Pancreas (tissue), 10 donors: ENCODE results near the gene MB. TPM values are rescaled to one million over a fixed set of nuclear protein-coding genes. Genes with fewer than 3 reads are reported as not detected.

ENCODE experiments used
- ATAC-seq, 4 donors: fragments of 200-7000 bp; cut with Tn5 transposase; one replicate each; pipeline versions ENCODE4 v1.8.0 to v1.9.1; 2020; ENCODE audit warnings: mild to moderate bottlenecking in 4 of 4, moderate library complexity in 4 of 4
- DNase-seq, 6 donors: peaks; one replicate each; pipeline ENCODE4 v3.0.0-alpha.2; 2020
- FAIRE-seq: peaks from 2 replicates; lab custom pipeline; 2012; peaks lifted over from hg19 to GRCh38; lab: Jason Lieb, UNC
- H3K27ac ChIP-seq, 4 donors: fragments of 200-600 bp; sonication (generic); 1 replicate in 3 of 4; 2 replicates in 1 of 4; pipeline versions ENCODE4 v1.5.0 to v1.8.0; 2020
- H3K27me3 ChIP-seq, 4 donors: fragments of 200-600 bp; one replicate each; pipeline ENCODE4 v1.8.0; 2021
- H3K36me3 ChIP-seq, 3 donors: fragments of 200-600 bp; sonication (generic) in 1 of 3; one replicate each; pipeline versions ENCODE4 v1.5.0 to v1.8.0; 2020 to 2021
- H3K4me1 ChIP-seq, 3 donors: fragments of 200-600 bp; one replicate each; pipeline ENCODE4 v1.8.0; 2021
- H3K4me3 ChIP-seq, 4 donors: fragments of 200-600 bp; sonication (generic) in 2 of 4; one replicate each; pipeline versions ENCODE4 v1.5.0 to v1.8.0; 2020 to 2021
- H3K9me3 ChIP-seq, 4 donors: fragments of 200-600 bp; one replicate each; pipeline ENCODE4 v1.8.0; 2021
- WGBS, 2 donors: extraction: QIAGEN DNeasy Blood & Tissue Kit; methylation state at CpG; one replicate each; pipeline ENCODE4 v1.1.7; 2013; 5-methylcytosine and 5-hydroxymethylcytosine counted together
- intact Hi-C, 3 donors: fragments of 100-400 bp; cut with DNase I; formaldehyde crosslinking; loops; one replicate each; pipeline versions ENCODE4 v1.11.1 to v1.14.2; 2022
- polyA plus RNA-seq, 2 donors: library from polyadenylated mRNA; stranded (reverse); fragments of 200-250 nt; gene quantifications; one replicate each; pipeline ENCODE4 v1.2.3, GENCODE V29; 2013
- total RNA-seq, 6 donors: library from RNA; stranded (reverse); fragmentation: NEBNext Ultra II Directional in 4 of 6; extraction: Animal tissue kit (Norgen Biotek cat#: 25700) in 4 of 6; gene quantifications; one replicate each; pipeline versions ENCODE4 v1.2.1 to v1.2.4, GENCODE V29; 2021 to 2023
- TF ChIP-seq, protein P1 (sequence below), 4 donors: fragments of 200-600 bp; sonication (generic) in 3 of 4; IDR thresholded peaks; one replicate each; pipeline versions ENCODE4 v1.5.0 to v1.8.0; 2021; ENCODE audit warnings: antibody characterized with exemption in 4 of 4
- donor health status: healthy with polysubstance abuse.
- donor health status: DM: no; HTN: no; CAD: no; lungs with moderate emphysema.
- donor health status: DM: no; HTN: no; CAD: no.
- donor health status: control.
- donor health status: control.
- donor health status: Bipolar disorder and iron deficiency.
- donor health status: DM: yes; HTN: yes; CAD: no.
- donor health status: DM: no; HTN: no; CAD: no.
- donor health status: DM: no; HTN: no; CAD: no.
- donor health status: DM: yes; HTN: yes; CAD: no.

Gene MB
- total and polyA plus RNA-seq, 8 donors: 0.46 to 6.6 (median 1.2) TPM; not detected in 2

GRCh38 chr22:35661464-35661863 lies 44.3 kb upstream of the MB start:
- WGBS, 2 donors: 63 to 66% methylated on average over 2 of the region's 2 CpGs
- H3K27ac ChIP-seq: no peak overlapping the region
- H3K9me3 ChIP-seq: peaks cover 0 to 2% (median 0%) of the 10 kb centered on the region in 4 donors
- TF ChIP-seq, protein P1, sequence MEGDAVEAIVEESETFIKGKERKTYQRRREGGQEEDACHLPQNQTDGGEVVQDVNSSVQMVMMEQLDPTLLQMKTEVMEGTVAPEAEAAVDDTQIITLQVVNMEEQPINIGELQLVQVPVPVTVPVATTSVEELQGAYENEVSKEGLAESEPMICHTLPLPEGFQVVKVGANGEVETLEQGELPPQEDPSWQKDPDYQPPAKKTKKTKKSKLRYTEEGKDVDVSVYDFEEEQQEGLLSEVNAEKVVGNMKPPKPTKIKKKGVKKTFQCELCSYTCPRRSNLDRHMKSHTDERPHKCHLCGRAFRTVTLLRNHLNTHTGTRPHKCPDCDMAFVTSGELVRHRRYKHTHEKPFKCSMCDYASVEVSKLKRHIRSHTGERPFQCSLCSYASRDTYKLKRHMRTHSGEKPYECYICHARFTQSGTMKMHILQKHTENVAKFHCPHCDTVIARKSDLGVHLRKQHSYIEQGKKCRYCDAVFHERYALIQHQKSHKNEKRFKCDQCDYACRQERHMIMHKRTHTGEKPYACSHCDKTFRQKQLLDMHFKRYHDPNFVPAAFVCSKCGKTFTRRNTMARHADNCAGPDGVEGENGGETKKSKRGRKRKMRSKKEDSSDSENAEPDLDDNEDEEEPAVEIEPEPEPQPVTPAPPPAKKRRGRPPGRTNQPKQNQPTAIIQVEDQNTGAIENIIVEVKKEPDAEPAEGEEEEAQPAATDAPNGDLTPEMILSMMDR (IDR thresholded peaks at IDR 0.05): no peak
- H3K36me3 ChIP-seq: no peaks in the 10 kb centered on the region
- no peaks in the 10 kb centered on the region for H3K27me3 ChIP-seq
- FAIRE-seq: no peak
- no peak for DNase-seq
- no peaks in the 10 kb centered on the region for H3K4me1 ChIP-seq
- intact Hi-C loops: no loop called here
- no peak overlapping the region for H3K4me3 ChIP-seq
- ATAC-seq: peak in 3 of 4 donors; percentile 17 to 50 (median 34)

DNA sequence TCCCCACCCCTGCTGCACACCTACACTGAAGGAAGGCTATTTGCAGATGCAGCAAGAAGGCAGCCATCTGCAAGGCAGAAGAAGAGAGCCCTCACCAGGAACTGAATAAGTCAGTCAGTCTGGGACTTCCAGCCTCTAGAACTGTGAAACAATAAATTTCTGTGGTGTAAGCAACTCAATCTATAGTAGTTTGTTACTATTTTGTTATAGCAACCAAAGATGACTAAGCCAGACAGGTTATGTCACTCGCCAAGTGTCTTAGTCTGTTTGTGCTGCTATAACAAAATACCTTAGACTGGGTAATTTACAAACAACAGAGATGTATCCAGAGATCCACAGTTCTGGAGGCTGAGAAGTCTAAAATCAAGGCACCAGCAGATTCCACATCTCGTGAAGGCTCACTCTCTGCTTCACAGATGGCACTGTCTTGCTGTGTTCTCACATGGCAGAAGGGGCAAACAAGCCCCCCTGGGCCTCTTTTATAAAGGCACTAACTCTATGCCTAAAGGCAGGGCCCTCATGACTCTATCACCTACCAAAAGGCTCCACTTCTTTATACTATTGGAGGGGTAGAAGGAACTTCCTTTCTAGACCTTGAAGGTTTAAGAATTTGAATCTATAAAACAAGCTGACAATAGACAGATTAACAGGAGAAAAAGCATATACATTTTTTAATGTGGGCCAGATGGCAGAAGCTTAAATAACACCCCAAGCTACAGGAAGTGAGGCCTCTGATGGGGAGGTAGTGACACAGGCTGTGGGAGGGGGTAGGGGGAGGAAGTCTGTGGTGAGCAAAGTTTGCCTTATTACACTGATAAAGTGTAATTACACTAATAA lies 43.4 kb upstream of the MB start:
- Histone ChIP-seq H3K27ac (no peak overlapping the region), H3K4me1 (no peaks in the 10 kb centered on the region), H3K4me3 (no peak overlapping the region), H3K36me3 (no peaks in the 10 kb centered on the region), H3K27me3 (no peaks in the 10 kb centered on the region), H3K9me3 (no peaks in the 10 kb centered on the region)
- FAIRE-seq (no peak), ATAC-seq (peak in 2 of 4 donors; percentile 50 to 51), DNase-seq (no peak)
- 91 to 100% methylated on average over 2 of the region's 2 CpGs for WGBS, 2 donors
- TF ChIP-seq, protein P1 (IDR thresholded peaks at IDR 0.05): no peak
- intact Hi-C loops: no loop called here

GRCh38 chr22:35657571-35658312 lies 40.6 kb upstream of the MB start:
- ATAC-seq: no peak
- 66 to 82% methylated on average over 5 of the region's 5 CpGs for WGBS, 2 donors

DNA sequence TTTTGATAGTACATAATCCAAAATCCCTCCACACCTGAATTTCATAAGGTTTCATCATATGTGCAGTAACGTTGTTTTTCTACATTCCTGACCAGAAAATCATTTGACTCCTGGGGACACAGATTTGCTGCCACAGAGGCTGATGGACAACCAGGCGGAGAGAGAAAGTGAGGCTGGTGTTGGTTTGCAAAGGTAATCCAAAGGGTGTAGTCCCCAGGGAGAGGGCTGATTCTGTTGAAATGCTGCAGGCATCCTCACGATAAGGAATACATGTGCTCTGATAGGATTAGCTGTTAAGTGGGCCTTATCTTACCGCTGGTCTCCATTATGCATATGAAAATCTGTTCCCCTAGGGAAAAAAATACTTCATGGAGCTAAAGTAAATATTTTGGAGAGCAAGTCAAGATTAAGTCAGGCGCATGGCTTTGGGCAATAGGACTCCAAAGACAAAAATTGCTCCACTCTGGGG lies 39.2 kb upstream of the MB start:
- H3K36me3 ChIP-seq: no peaks in the 10 kb centered on the region

More at GRCh38 chr22:35657571-35658312, 40.6 kb upstream of the MB start:
- intact Hi-C loops: loop anchor here in 1 of 3 donors (10.0 kb wide), 1 partner anchor 57 kb away; the partner anchor contains the start of gene APOL5
- Histone ChIP-seq H3K4me3 (no peak overlapping the region), H3K4me1 (no peaks in the 10 kb centered on the region), H3K27ac (no peak overlapping the region), H3K36me3 (no peaks in the 10 kb centered on the region), H3K27me3 (no peaks in the 10 kb centered on the region), H3K9me3 (no peaks in the 10 kb centered on the region)
- FAIRE-seq (no peak), DNase-seq (no peak)
- TF ChIP-seq, protein P1 (IDR thresholded peaks at IDR 0.05): no peak

More for the DNA sequence above, 39.2 kb upstream of the MB start:
- no peak overlapping the region for H3K27ac ChIP-seq
- intact Hi-C loops: loop anchor here in 1 of 3 donors (10.0 kb wide), 1 partner anchor 58 kb away; the partner anchor contains the start of gene APOL5
- TF ChIP-seq, protein P1 (IDR thresholded peaks at IDR 0.05): no peak
- H3K27me3 ChIP-seq: no peaks in the 10 kb centered on the region
- no peak overlapping the region for H3K4me3 ChIP-seq
- H3K4me1 ChIP-seq: no peaks in the 10 kb centered on the region
- WGBS, 2 donors: 78 to 80% methylated on average over 5 of the region's 5 CpGs
- H3K9me3 ChIP-seq: no peaks in the 10 kb centered on the region
- no peak for DNase-seq
- FAIRE-seq: no peak
- ATAC-seq: no peak
